GM18499 (cell line): Measurements from ENCODE around the gene NAIF1.
"Not testable (repeated sequence)": the region's sequence is repeated elsewhere in the genome, so short reads cannot be mapped to it uniquely, and the experiment has no call there.

ENCODE experiments used
- ATAC-seq: cut with Tn5 transposase; IDR thresholded peaks from one replicate; pipeline ENCODE4 v1.9.1; 2021; ENCODE audit warnings: moderate number of reproducible peaks; ENCODE audit not compliant: insufficient read depth, unreplicated experiment

NAIF1 gene

GRCh38 chr9:128066713-128067644, at the start of gene NAIF1:
Gene NAIF1 (minus strand): TSS chr9:128067320. CDS start chr9:128067101, 219 bp downstream.
- peak; percentile 68 for ATAC-seq

GRCh38 chr9:128116104-128117083, 49.3 kb upstream of the NAIF1 start:
- ATAC-seq: no peak

- no peak for ATAC-seq
These were observed 48.3 kb upstream of the NAIF1 start for GRCh38 chr9:128115187-128116103.

GRCh38 chr9:128114326-128115186, 47.4 kb upstream of the NAIF1 start:
- no peak for ATAC-seq

- ATAC-seq: no peak
These were observed 46.6 kb upstream of the NAIF1 start for GRCh38 chr9:128113526-128114325.

GRCh38 chr9:128111726-128112125, 44.6 kb upstream of the NAIF1 start:
- ATAC-seq: not testable (repeated sequence)

GRCh38 chr9:128109050-128109709, 42.1 kb upstream of the NAIF1 start:
- no peak for ATAC-seq

- ATAC-seq: no peak
These were observed 41.3 kb upstream of the NAIF1 start for GRCh38 chr9:128108269-128109049.

GRCh38 chr9:128107468-128108268, 40.5 kb upstream of the NAIF1 start:
- no peak for ATAC-seq

- no peak for ATAC-seq
These were observed 39.9 kb upstream of the NAIF1 start for GRCh38 chr9:128106940-128107467.

GRCh38 chr9:128106181-128106939, 39.2 kb upstream of the NAIF1 start:
- ATAC-seq: no peak

GRCh38 chr9:128105538-128106175, 38.5 kb upstream of the NAIF1 start:
- ATAC-seq: no peak

- no peak for ATAC-seq
These were observed 37.1 kb upstream of the NAIF1 start for GRCh38 chr9:128104171-128104618.

- ATAC-seq: no peak
These were observed 36.5 kb upstream of the NAIF1 start for GRCh38 chr9:128103589-128103962.
